ENCODE measurements around the gene FOXB2. TPM values are rescaled to one million over a fixed set of nuclear protein-coding genes. Genes with fewer than 3 reads are reported as not detected.

Gene FOXB2
- total and polyA plus RNA-seq, 2 of the 8 experiments (the other 6 are each of a cell fraction or from before 2014, with no cell fraction given): 0.15 to 0.22 TPM

- TF ChIP-seq KDM4A (IDR thresholded peaks at IDR 0.05; ENCODE audit: low read depth, low read length, severe bottlenecking) (peak; percentile 92), GABPA (IDR thresholded peaks at IDR 0.05; ENCODE audit: borderline replicate concordance, insufficient read depth, low read length) (no peak), SP4 (IDR thresholded peaks at IDR 0.05; ENCODE audit: low read length) (no peak), USF2 (IDR thresholded peaks at IDR 0.05; ENCODE audit: low read length) (0 out of 2 replicates have a peak, but pooled peaks have one; percentile 28), CHD7 (IDR thresholded peaks at IDR 0.05; ENCODE audit: insufficient replicate concordance, low read length) (no peak), TCF12 (IDR thresholded peaks at IDR 0.05; ENCODE audit: low read depth, low read length) (no peak), SRF (IDR thresholded peaks at IDR 0.05; ENCODE audit: low read depth, low read length) (no peak), SIRT6 (IDR thresholded peaks at IDR 0.05; ENCODE audit: low read length) (no peak), FOSL1 (IDR thresholded peaks at IDR 0.05; ENCODE audit: insufficient read depth, low read depth, low read length) (no peak)
Observed at GRCh38 chr9:77018058-77018968, 1.1 kb upstream of the FOXB2 start (continued).

Data from H1 (cell line).